GM18858 (cell line): ENCODE measurements around the gene METTL14.

ENCODE experiments used
- ATAC-seq: cut with Tn5 transposase; IDR thresholded peaks from one replicate; pipeline ENCODE4 v1.9.1; 2021; ENCODE audit not compliant: unreplicated experiment

METTL14 gene

DNA sequence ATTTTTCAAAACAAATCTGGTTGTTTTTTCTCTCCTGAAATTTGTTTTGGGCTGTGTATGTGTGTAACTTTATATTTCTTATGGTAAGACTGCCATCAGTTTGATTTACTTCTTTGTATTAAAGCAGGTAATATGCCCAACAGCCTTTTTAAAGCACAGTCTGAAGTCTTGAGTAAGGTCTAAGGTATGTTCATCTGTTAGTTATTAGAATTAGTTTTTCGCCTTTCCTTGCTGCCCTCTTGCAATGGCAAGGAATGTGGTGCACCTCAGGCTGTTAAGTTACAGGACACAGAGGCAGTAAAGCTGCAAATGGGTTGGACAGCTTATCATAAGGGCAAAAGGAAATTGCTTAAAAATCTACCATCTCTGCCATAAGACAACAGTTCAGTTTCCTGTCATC, 71.8 kb downstream of the METTL14 start:
- ATAC-seq: no peak

DNA sequence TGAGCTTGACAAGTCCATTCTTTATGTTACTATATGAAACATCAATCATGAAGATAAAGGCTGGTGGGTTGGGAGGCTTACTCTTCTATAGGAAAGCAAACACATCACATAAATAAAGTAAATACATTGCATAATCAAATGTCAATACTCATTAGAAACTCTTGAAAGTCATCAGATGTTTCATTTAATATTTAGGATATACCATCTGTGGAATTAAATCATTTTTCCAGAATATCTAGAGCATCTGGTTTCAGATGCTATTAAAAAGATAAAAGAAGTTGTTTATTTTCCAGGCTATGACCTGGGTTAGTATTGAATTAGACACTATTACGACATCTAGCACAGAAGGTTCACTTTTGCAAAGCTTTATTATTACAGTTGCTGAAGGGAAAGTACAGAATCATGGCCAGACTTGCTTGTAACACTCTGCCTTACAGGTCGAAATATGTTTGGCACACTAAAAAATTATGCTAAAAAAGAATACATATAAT, 72.6 kb downstream of the METTL14 start:
- ATAC-seq: no peak

DNA sequence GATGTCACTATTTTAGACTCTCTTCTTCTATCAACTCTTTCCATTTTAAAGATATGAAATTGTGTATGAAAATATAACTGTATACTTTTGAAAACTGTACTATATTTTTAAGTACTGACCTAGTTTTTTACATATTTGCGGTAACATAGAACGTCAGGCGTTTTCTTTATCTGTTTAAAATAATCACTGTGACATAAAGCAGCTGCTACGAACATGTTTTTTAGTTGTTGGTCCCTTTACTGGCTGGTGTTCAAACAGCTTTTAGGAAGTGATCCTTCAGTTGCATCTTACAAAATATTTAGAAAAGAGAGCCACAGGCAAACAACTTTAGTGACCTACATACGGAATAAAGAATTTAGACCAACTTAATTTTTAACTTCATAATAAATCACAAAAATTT, 73.1 kb downstream of the METTL14 start:
- ATAC-seq: no peak

DNA sequence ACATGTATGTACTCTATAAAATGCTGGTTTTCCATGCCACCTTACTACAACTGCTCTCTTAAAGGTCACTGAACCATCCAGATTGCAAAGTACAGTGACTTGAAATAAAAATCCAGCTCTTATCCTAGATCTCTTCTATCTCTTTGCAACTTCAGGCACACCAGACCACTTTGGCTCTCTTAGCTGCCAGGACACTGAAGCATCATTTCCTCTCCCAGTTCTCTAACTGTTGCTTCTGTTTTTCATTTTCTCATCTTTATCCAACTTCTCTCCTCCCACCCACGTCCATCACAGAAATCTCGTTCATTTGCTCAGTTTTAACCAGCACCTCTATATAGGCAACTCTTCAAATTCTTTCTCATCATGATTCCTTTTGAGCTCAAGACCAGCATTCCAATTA, 74.3 kb downstream of the METTL14 start:
- ATAC-seq: no peak

DNA sequence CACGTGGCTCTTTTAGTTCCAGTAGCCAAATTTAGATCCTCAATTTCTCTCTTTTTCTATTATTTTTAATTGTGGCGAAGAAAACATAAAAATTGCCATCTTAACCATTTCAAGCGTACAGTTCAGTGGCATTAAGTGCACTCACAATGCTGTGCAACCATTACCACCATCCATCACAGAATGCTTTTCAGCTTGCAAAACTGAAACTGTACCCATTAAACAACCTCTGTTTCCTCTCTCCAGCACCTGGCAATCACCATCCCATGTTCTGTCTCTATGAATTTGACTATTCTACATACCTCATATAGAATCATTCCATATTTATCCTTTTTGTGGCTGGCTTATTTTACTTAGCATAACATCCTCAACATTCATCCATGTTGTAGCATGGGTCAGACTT, 74.9 kb downstream of the METTL14 start:
- ATAC-seq: peak; percentile 6

DNA sequence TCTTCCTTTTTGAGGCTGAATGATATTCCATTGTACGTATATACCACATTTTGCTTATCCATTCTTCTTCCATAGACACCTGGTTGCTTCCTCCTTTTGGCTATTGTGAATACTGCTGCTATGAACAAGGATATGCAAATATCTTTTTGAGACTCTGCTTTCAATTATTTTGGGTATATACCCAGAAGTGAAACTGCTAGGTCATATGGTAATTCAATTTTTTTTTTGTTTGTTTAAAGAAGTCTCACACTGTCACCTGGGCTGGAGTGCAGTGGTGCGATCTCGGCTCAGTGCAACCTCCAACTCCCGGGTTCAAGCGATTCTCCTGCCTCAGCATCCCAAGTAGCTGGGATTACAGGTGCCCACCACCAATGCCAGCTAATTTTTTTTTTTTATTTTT, 75.3 kb downstream of the METTL14 start:
- ATAC-seq: peak; percentile 99

DNA sequence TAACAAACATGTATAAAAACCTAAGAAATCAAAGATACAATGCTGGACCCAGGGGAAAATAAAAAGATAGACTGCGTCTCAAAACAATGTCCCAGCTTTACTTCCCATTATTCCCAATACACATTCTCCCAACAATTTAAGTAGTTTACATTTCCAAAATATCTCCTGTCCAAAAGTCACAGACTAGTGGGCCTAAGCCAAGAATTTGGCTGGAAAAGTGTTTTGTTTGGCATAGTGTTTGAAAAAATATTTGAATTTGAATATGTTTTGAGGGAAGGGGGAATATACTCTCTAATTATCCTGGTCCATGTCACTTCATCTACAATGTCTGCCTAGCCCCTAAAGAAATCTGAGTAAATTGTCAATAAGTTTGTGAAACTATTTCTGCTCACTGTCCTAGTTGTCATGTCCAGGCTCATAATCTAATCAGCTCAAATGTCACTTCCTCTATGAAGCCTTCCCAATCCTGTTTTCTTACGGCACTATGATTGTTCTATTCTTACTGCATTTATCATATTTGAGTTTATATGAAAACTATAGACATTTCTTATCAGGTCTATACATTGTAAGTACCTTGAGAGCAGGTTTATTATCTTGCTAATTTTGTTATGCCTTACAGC, 76.3 kb downstream of the METTL14 start:
- no peak for ATAC-seq

DNA sequence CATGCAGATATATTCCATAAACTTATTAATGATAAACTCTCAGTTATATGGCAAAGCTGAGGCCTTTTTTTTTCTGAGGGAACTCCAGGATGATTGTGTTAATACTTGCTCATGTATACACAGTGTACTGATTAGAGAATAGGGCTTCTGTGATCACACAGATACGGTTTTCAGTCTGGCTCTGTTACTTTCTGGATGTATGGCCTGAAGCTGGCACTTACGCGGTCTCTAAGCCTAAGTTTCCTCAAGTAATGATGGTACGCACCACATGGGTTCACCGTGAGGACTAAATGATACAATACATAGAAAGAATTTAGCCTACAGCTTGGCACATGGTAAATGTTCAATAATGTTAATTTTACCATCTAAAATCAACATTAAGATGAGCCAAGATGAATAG, 77.0 kb downstream of the METTL14 start:
- ATAC-seq: no peak

DNA sequence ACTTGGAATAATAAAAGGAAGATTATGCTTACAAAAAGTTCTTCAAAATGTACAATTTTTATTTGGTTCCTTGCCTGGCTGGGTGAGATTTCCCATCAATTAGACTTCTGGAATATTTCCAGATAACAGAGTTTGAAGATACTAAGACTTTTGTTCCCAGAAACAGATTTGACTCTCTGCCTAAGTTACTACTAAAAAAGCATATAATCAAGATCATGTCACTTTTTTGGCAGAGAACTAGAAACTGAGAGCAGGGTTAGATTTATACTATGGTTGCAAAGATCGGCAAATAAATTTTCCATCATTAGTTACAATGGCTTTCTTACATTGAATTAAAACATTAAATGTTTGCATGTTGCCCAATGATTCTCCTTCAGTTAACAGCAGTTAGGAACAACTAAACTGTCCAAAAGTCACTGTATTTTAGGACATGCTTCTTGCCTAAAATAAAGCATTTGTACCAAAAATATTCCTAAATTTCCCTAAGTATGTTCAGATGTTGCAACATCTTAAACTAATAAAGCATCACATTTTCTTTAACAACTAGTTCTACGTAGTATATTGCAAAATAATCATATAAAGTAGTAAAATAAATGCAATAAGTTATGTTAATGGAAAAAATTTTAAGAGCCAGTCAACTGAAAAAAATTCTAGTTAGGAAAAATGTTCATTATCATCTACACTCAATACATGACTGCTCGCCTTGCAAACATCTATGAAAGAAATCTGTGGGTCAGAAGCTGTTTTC, 77.7 kb downstream of the METTL14 start:
- ATAC-seq: no peak
